CD4-positive, alpha-beta memory T cell (primary cell): ENCODE measurements around the gene DAB2IP. TPM values are rescaled to one million over a fixed set of nuclear protein-coding genes. Genes with fewer than 3 reads are reported as not detected.

Source experiments
- CTCF ChIA-PET: fragments of 350-600 bp; sonication (Branson Sonifier 250); formaldehyde crosslinking; loops from one replicate; lab custom pipeline; 2021; ENCODE audit warnings: inconsistent platforms; ENCODE audit not compliant: partially characterized antibody; lab: Charles Lee
- POLR2A ChIA-PET: fragments of 350-600 bp; sonication (Branson Sonifier 250); formaldehyde crosslinking; loops from one replicate; lab custom pipeline; 2021; ENCODE audit not compliant: partially characterized antibody; lab: Charles Lee
- DNase-seq, 5 donors: peaks; one replicate each; pipeline versions ENCODE4 v3.0.0 to v3.0.0-alpha.2; 2020 to 2022; ENCODE audit warnings: mixed read lengths in 1 of 5
- H3K27ac ChIP-seq: one replicate; pipeline ENCODE4 v1.7.0; 2013; ENCODE audit warnings: low read depth, low read length
- H3K27me3 ChIP-seq: 2 replicates; pipeline ENCODE4 v1.7.0; 2013; ENCODE audit warnings: mild to moderate bottlenecking, low read length, moderate library complexity; ENCODE audit not compliant: insufficient read depth
- H3K36me3 ChIP-seq: 2 replicates; pipeline ENCODE4 v1.7.0; 2013; ENCODE audit warnings: mild to moderate bottlenecking, low read length, moderate library complexity; ENCODE audit not compliant: insufficient read depth
- H3K4me1 ChIP-seq: 2 replicates; pipeline ENCODE4 v1.7.0; 2013; ENCODE audit warnings: mild to moderate bottlenecking, low read length, moderate library complexity; ENCODE audit not compliant: insufficient read depth
- H3K4me3 ChIP-seq, 2 donors: one replicate each; pipeline ENCODE4 v1.7.0; 2013; ENCODE audit warnings: low read length in 2 of 2, mild to moderate bottlenecking in 1 of 2
- H3K9me3 ChIP-seq, 2 donors: one replicate each; pipeline ENCODE4 v1.7.0; 2013; ENCODE audit warnings: low read length in 2 of 2, control low read depth in 1 of 2; ENCODE audit not compliant: control insufficient read depth in 1 of 2
- H3K27ac Mint-ChIP-seq, 7 donors: one replicate each; pipeline ENCODE4 v1.8.0; 2020 to 2021; ENCODE audit warnings: mixed read lengths in 7 of 7, mild to moderate bottlenecking in 6 of 7, inconsistent platforms in 3 of 7, moderate library complexity in 3 of 7
- H3K27me3 Mint-ChIP-seq, 2 donors: one replicate each; pipeline ENCODE4 v1.8.0; 2020 to 2021; ENCODE audit warnings: mixed read lengths in 2 of 2
- H3K36me3 Mint-ChIP-seq, 2 donors: one replicate each; pipeline ENCODE4 v1.8.0; 2020 to 2021; ENCODE audit warnings: mixed read lengths in 2 of 2, inconsistent platforms in 1 of 2, mild to moderate bottlenecking in 1 of 2
- H3K4me1 Mint-ChIP-seq, 4 donors: one replicate each; pipeline ENCODE4 v1.8.0; 2020 to 2021; ENCODE audit warnings: mixed read lengths in 4 of 4, mild to moderate bottlenecking in 1 of 4
- H3K4me3 Mint-ChIP-seq, 8 donors: one replicate each; pipeline ENCODE4 v1.8.0; 2020 to 2021; ENCODE audit warnings: mixed read lengths in 8 of 8, mild to moderate bottlenecking in 7 of 8, moderate library complexity in 6 of 8, inconsistent platforms in 3 of 8
- H3K9me3 Mint-ChIP-seq, 8 donors: one replicate each; pipeline ENCODE4 v1.8.0; 2020 to 2021; ENCODE audit warnings: mixed read lengths in 8 of 8, mild to moderate bottlenecking in 5 of 8, inconsistent platforms in 3 of 8, moderate library complexity in 1 of 8
- intact Hi-C: fragments of 100-400 bp; cut with micrococcal nuclease; formaldehyde crosslinking; loops from one replicate; pipeline ENCODE4 v1.15.1; 2023
- polyA plus RNA-seq, 2 donors: library from polyadenylated mRNA; unstranded; fragments of 300-500 nt; fragmentation: Illumina TruSeq; gene quantifications; one replicate each; pipeline ENCODE4 v1.2.3, GENCODE V29; 2021
- total RNA-seq, 2 experiments: library from RNA; stranded (reverse); gene quantifications; one replicate each; pipeline ENCODE4 v1.2.3, GENCODE V29; 2021

The DAB2IP gene
- total and polyA plus RNA-seq, 4 experiments from 2014 or later, result not detected

DNA sequence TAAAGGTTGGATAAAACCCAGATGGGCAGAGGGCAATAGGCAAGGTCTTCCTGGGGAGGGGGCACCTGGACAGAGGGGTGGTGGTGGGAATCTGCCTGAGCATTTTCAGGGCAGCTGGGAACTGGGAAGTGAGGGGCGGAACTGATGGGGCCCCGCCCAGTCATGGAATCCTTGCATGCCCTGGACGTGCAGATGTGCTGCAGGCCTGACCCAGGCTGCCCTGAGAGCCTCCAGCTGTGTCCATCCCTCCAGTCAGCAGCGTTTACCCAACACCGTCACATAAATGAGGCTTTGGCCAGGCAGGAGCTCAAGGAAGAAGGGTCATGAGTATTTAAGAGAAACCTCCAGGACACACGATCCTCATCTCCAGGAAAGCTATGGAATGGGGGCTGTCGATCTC is 70.3 kb downstream of the DAB2IP start:
- peaks cover 2 to 6% of the 10 kb centered on the region in 2 donors for H3K27me3 Mint-ChIP-seq
- intact Hi-C loops, result no loop called here
- no peak overlapping the region for H3K27ac Mint-ChIP-seq
- Histone ChIP-seq H3K4me1 (no peaks in the 10 kb centered on the region), H3K36me3 (no peaks in the 10 kb centered on the region), H3K27ac (no peak overlapping the region), H3K9me3 (no peaks in the 10 kb centered on the region), H3K27me3 (no peaks in the 10 kb centered on the region), H3K4me3 (no peak overlapping the region)
- CTCF ChIA-PET, result no interaction called here
- no peaks in the 10 kb centered on the region for H3K36me3 Mint-ChIP-seq
- POLR2A ChIA-PET, result no interaction called here
- peaks cover 0 to 2% (median 0%) of the 10 kb centered on the region in 8 donors for H3K9me3 Mint-ChIP-seq
- no peak overlapping the region for H3K4me3 Mint-ChIP-seq
- no peaks in the 10 kb centered on the region for H3K4me1 Mint-ChIP-seq
- no peak for DNase-seq

DNA sequence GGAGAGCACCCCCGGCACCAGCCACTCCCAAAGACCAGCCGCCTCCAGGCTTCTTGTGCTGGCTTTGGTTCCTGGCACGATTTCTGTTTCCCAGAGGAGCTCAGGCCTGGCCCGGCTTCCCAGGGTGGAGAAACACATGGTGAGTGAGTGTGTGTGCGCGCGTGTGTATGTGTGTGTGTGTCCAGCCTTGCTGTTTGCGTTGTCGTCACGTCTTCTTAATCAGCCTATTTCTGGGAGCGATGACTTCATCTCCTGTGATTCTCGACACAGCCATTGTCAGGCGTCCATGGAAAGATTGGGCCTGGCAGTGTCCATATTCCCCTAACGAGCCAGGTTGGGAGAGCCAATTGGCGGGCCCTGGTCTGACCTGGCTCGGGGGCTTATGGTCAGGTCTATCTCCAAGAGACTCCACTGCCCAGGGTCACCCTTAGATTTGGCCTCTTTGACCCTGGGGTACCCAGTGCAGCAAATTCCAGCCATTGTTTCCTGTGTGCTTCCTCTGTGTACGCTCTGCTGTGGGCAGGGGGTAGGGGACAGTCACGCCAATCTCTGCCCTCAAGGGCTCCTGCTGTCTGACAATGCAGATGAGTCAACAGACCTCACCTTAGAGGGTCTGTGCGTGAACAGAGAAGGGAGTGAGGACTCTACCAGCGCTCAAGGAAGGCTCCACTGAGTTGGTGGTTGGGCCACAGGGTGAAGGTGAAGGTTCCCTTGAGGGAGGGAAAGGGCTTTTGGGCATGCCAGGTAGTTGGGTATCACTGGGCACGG is 73.8 kb downstream of the DAB2IP start:
- Histone ChIP-seq H3K9me3 (no peaks in the 10 kb centered on the region), H3K4me1 (no peaks in the 10 kb centered on the region), H3K36me3 (no peaks in the 10 kb centered on the region), H3K4me3 (no peak overlapping the region), H3K27ac (no peak overlapping the region), H3K27me3 (no peaks in the 10 kb centered on the region)
- ChIA-PET POLR2A (no interaction called here), CTCF (no interaction called here)
- Mint-ChIP-seq H3K4me1 (peaks cover 0 to 3% (median 0%) of the 10 kb centered on the region in 4 donors), H3K27me3 (peaks cover 2 to 6% of the 10 kb centered on the region in 2 donors), H3K36me3 (no peaks in the 10 kb centered on the region), H3K27ac (no peak overlapping the region), H3K9me3 (no peaks in the 10 kb centered on the region), H3K4me3 (no peak overlapping the region)
- no peak for DNase-seq
- intact Hi-C loops, result no loop called here

DNA sequence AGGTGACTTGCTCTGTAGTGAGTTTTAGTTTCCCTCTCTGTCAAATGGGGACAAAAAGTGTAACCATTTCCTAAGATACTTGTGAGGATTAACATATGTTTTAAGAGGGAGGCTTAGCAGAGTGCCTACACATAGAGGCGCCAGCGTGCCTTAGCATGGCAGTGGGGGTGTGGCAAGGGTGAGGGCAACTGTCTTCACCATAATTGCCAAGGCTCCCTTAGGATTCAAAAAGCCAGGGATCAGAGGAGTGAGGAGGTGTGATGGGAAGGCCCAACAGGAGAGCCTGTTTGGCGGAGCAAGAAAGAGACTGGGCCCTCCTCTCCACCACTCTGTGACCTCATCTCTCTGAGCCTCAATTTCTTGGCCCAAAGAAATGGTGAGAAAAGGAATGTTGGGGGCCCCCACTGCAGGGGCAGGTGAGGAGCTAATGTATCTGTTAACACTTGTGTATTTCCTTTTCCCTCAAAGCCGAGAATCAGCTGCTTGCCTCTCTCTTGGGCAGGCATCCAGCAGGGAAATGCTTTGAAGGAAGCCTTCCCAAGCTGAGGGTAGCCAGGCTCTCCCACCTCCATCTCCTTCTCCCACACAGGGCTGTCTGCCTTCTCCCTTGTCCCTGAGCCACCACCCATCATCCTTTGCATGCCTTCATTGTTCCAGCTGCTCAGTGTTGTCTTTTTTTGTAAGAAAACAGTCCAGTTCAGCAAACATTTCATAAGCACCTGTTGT is 76.0 kb downstream of the DAB2IP start:
- H3K4me3 Mint-ChIP-seq, result no peak overlapping the region
- H3K9me3 ChIP-seq, result no peaks in the 10 kb centered on the region
- H3K27ac Mint-ChIP-seq, result no peak overlapping the region
- no peaks in the 10 kb centered on the region for H3K9me3 Mint-ChIP-seq
- intact Hi-C loops, result no loop called here
- DNase-seq, result no peak
- no peaks in the 10 kb centered on the region for H3K4me1 ChIP-seq
- peaks cover 5 to 13% of the 10 kb centered on the region in 2 donors for H3K27me3 Mint-ChIP-seq
- POLR2A ChIA-PET, result no interaction called here
- H3K4me1 Mint-ChIP-seq, result peaks cover 0 to 3% (median under 1%) of the 10 kb centered on the region in 4 donors
- H3K36me3 Mint-ChIP-seq, result no peaks in the 10 kb centered on the region
- H3K27ac ChIP-seq, result no peak overlapping the region
- H3K36me3 ChIP-seq, result no peaks in the 10 kb centered on the region
- H3K27me3 ChIP-seq, result no peaks in the 10 kb centered on the region
- CTCF ChIA-PET, result no interaction called here
- no peak overlapping the region for H3K4me3 ChIP-seq

DNA sequence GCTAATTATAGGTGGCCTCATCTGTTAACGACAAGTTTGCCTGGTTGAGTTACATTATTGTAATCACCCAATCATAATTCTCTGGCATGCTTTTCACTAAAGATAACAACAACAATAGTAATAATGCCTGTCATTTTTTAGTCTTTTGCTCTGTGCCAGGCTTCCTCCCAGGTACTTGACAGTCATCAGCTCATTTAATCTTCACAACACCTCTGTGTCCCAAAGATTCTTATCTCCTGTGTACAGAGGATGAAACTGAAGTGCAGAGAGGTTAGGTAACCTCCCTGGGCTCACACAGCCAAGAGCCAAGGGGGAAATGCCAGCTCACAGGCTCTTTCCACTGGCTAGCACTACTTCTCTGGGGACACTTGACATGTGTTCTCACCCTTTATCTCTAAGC is 77.5 kb downstream of the DAB2IP start:
- Histone ChIP-seq H3K27ac (no peak overlapping the region), H3K27me3 (no peaks in the 10 kb centered on the region), H3K4me1 (no peaks in the 10 kb centered on the region), H3K4me3 (no peak overlapping the region), H3K9me3 (no peaks in the 10 kb centered on the region), H3K36me3 (no peaks in the 10 kb centered on the region)
- ChIA-PET CTCF (no interaction called here), POLR2A (no interaction called here)
- H3K36me3 Mint-ChIP-seq, result no peaks in the 10 kb centered on the region
- H3K4me1 Mint-ChIP-seq, result peaks cover 0 to 3% (median under 1%) of the 10 kb centered on the region in 4 donors
- DNase-seq, result no peak
- intact Hi-C loops, result no loop called here
- H3K9me3 Mint-ChIP-seq, result no peaks in the 10 kb centered on the region
- H3K4me3 Mint-ChIP-seq, result no peak overlapping the region
- H3K27ac Mint-ChIP-seq, result no peak overlapping the region
- peaks cover 7 to 19% of the 10 kb centered on the region in 2 donors for H3K27me3 Mint-ChIP-seq

DNA sequence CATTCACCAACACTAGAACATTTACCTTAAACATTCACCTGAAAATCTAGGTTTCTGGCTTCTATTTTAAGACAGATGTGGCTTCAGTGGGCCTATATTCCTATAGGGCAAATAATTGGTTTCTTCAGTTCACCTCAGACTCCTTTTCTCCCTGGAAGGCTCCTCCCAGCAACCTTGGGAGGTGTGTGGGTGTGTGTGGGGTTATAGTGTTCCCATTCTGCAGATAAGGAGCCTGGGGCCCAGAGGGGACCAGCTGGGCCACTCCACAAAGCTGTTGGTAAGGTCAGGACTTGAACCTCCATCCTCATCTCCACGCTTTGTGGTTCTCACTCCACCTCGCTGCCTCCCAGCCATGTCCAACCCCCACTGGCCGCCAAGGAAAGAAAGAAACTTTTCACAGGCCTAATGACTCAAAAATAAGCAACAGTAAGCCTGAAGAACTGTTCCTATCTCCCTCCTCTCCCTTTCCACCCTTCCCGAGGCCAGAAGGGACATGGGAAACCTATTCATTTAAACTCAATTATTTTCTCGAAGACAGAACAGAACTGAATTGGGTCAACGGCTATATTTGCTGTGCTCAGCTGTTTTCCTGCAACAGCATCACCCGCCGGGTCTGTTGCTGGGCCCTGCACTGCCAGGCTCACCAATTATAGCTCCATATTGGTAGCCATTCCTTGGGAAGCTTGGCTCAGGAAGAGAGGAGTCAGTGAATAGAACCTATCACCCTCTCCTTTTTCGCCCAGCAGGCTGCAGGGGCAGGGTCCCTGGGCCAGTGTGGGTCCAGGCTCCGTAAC is 78.5 kb downstream of the DAB2IP start:
- CTCF ChIA-PET, result no interaction called here
- intact Hi-C loops, result no loop called here
- Mint-ChIP-seq H3K36me3 (no peaks in the 10 kb centered on the region), H3K9me3 (no peaks in the 10 kb centered on the region), H3K27me3 (peaks cover 10 to 25% of the 10 kb centered on the region in 2 donors), H3K4me1 (peaks cover 0 to 3% (median under 1%) of the 10 kb centered on the region in 4 donors), H3K4me3 (no peak overlapping the region), H3K27ac (no peak overlapping the region)
- no peaks in the 10 kb centered on the region for H3K36me3 ChIP-seq
- H3K4me1 ChIP-seq, result no peaks in the 10 kb centered on the region
- no peak overlapping the region for H3K4me3 ChIP-seq
- no peak overlapping the region for H3K27ac ChIP-seq
- no peaks in the 10 kb centered on the region for H3K27me3 ChIP-seq
- H3K9me3 ChIP-seq, result no peaks in the 10 kb centered on the region
- POLR2A ChIA-PET, result no interaction called here
- DNase-seq, result no peak

DNA sequence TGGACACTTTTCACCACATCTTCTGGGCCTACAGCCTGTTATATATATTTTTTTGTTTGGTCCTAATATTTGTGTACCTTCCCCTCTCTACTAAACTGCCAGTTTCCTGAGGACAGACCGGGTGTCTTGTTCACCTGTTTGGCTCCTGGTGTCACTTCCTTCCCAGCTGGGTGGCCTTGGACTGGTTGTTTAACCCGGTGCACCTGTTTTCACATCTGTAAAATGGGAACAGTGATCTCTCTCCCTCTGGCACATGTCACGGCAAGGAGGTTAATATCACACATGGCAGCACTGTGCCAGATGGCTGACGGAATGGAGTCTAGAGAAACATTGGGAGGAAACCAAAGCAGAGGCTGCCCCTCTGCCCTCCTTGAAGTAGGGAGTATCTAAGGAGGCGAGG is 79.7 kb downstream of the DAB2IP start:
- Histone ChIP-seq H3K4me1 (no peaks in the 10 kb centered on the region), H3K4me3 (no peak overlapping the region), H3K27me3 (no peaks in the 10 kb centered on the region), H3K9me3 (no peaks in the 10 kb centered on the region), H3K36me3 (no peaks in the 10 kb centered on the region), H3K27ac (no peak overlapping the region)
- no peak for DNase-seq
- Mint-ChIP-seq H3K9me3 (no peaks in the 10 kb centered on the region), H3K27me3 (peaks cover 16 to 31% of the 10 kb centered on the region in 2 donors), H3K27ac (no peak overlapping the region), H3K4me3 (no peak overlapping the region), H3K4me1 (peaks cover 0 to 3% (median 2%) of the 10 kb centered on the region in 4 donors), H3K36me3 (no peaks in the 10 kb centered on the region)
- intact Hi-C loops, result no loop called here
- CTCF ChIA-PET, result no interaction called here
- POLR2A ChIA-PET, result no interaction called here

DNA sequence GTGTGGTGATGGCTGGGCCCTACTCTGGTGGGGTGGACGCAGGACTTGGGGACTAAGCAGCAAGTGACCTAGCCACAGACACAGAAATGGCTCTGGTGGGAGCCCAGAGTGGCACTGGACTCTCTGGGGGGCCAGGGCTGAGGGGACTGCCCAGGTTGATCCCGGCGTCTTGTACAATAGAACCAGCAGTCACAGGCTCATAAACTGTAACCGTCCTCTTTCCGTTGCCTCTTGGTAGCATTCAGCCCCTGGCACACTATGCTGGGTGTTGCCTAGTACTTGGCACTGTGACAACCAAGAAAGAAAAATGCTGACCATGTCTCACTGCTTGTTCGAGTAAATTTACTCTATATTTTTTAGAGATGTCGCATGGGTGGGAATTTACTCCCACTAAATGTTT is 80.5 kb downstream of the DAB2IP start:
- H3K27me3 Mint-ChIP-seq, result peaks cover 19 to 35% of the 10 kb centered on the region in 2 donors
- CTCF ChIA-PET, result no interaction called here
- Histone ChIP-seq H3K4me3 (no peak overlapping the region), H3K27ac (no peak overlapping the region), H3K36me3 (no peaks in the 10 kb centered on the region), H3K27me3 (no peaks in the 10 kb centered on the region), H3K9me3 (no peaks in the 10 kb centered on the region), H3K4me1 (no peaks in the 10 kb centered on the region)
- no peak for DNase-seq
- no peak overlapping the region for H3K27ac Mint-ChIP-seq
- peaks cover 0 to 8% (median 3%) of the 10 kb centered on the region in 4 donors for H3K4me1 Mint-ChIP-seq
- H3K36me3 Mint-ChIP-seq, result no peaks in the 10 kb centered on the region
- H3K4me3 Mint-ChIP-seq, result no peak overlapping the region
- POLR2A ChIA-PET, result no interaction called here
- intact Hi-C loops, result no loop called here
- peaks cover 0 to 2% (median 0%) of the 10 kb centered on the region in 8 donors for H3K9me3 Mint-ChIP-seq
